Left kidney (tissue), 8 donors: Measurements from ENCODE around the gene SPATS2. TPM values are rescaled to one million over a fixed set of nuclear protein-coding genes. Genes with fewer than 3 reads are reported as not detected.
"Not testable (repeated sequence)": the region's sequence is repeated elsewhere in the genome, so short reads cannot be mapped to it uniquely, and the experiment has no call there.

Experiments used
- DNase-seq: peaks from one replicate; pipeline ENCODE4 v3.0.0-alpha.2; 2013
- long read RNA-seq, 8 donors: transcript quantifications; one replicate each; lab custom pipeline, GENCODE V29; 2026
- polyA plus RNA-seq: library from polyadenylated mRNA; unstranded; fragments of 120-200 nt; gene quantifications from one replicate; pipeline ENCODE4 v1.2.1, GENCODE V29; 2013; ENCODE audit not compliant: insufficient read length

Gene SPATS2
- 60.5 TPM for polyA plus RNA-seq
- long read RNA-seq, donor 1, transcript SPATS2-213 (5 exons, 1,061 nt) = major isoform, 8 of 39 reads
- long read RNA-seq, donor 1, partial matches to known transcripts = 26 of 39 reads
- long read RNA-seq, donor 1, other reads (novel, unspliced or antisense) = 0 of 39 reads
- long read RNA-seq, donor 2, transcript SPATS2-213 (5 exons, 1,061 nt) = major isoform, 5 of 26 reads
- long read RNA-seq, donor 2, partial matches to known transcripts = 14 of 26 reads
- long read RNA-seq, donor 2, other reads (novel, unspliced or antisense) = 0 of 26 reads
- long read RNA-seq, donor 3, partial matches to known transcripts = 5 of 11 reads
- long read RNA-seq, donor 3, other reads (novel, unspliced or antisense) = 0 of 11 reads
- long read RNA-seq, donor 4, partial matches to known transcripts = 0 of 2 reads
- long read RNA-seq, donor 4, other reads (novel, unspliced or antisense) = 0 of 2 reads
- long read RNA-seq, donor 5, transcript SPATS2-213 (5 exons, 1,061 nt) = major isoform, 6 of 91 reads
- long read RNA-seq, donor 5, transcript SPATS2-201 (13 exons, 3,158 nt) = minor isoform, 5 of 91 reads
- long read RNA-seq, donor 5, partial matches to known transcripts = 42 of 91 reads
- long read RNA-seq, donor 5, other reads (novel, unspliced or antisense) = 34 of 91 reads
- long read RNA-seq, donor 6, transcript SPATS2-213 (5 exons, 1,061 nt) = major isoform, 7 of 14 reads
- long read RNA-seq, donor 6, partial matches to known transcripts = 0 of 14 reads
- long read RNA-seq, donor 6, other reads (novel, unspliced or antisense) = 0 of 14 reads
- long read RNA-seq, donor 7, transcript SPATS2-213 (5 exons, 1,061 nt) = major isoform, 6 of 96 reads
- long read RNA-seq, donor 7, transcript SPATS2-205 (3 exons, 564 nt) = major isoform, 6 of 96 reads
- long read RNA-seq, donor 7, partial matches to known transcripts = 44 of 96 reads
- long read RNA-seq, donor 7, other reads (novel, unspliced or antisense) = 37 of 96 reads
- long read RNA-seq, donor 8, partial matches to known transcripts = 0 of 2 reads
- long read RNA-seq, donor 8, other reads (novel, unspliced or antisense) = 0 of 2 reads

DNA sequence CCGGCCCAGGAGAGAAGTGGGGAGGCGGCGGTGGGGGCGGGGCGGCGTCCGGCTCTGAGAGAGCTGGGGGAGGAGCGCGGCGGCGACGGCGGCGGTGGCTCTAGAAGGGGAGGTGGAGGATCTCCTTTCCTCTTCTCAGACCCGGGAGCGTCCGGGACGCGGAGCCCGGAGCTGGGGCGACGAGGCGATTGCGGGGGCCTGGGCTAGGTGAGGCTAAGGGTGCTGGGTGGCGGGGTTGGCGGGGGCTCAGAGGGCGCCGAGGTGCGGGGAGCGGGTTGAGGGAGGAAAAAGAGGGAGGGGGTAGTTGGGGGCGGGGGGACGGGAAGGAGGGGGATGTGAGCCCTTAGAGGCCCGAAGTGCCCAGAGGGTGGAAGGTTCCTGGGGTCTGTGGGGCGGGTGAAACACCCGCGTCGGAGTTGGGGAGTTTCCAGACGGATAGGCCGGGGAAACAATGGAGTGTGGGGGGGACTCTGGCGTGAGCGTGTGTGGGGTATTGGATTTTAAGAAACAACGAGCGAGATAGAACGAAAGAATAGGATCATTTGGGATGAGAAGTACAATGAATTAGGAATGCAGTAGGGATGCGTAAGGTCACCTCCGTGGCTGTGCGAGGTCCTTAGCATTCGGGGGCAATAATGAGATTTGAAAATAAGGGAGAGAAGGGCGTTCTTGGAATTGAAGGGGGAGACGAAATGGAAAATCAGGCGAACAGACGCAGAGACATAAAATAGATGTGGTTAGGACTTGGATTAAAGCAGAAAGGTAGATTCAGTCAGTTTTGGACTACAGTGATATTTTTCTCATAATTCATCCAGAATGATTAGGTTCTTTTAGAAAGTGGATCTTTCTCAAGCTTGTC, at the start of gene SPATS2:
TSS of gene SPATS2 (plus strand) at position 82 of the 859 bp plus-strand sequence. CDS start 93,551 bp downstream, outside the sequence.
- no peak for DNase-seq

DNA sequence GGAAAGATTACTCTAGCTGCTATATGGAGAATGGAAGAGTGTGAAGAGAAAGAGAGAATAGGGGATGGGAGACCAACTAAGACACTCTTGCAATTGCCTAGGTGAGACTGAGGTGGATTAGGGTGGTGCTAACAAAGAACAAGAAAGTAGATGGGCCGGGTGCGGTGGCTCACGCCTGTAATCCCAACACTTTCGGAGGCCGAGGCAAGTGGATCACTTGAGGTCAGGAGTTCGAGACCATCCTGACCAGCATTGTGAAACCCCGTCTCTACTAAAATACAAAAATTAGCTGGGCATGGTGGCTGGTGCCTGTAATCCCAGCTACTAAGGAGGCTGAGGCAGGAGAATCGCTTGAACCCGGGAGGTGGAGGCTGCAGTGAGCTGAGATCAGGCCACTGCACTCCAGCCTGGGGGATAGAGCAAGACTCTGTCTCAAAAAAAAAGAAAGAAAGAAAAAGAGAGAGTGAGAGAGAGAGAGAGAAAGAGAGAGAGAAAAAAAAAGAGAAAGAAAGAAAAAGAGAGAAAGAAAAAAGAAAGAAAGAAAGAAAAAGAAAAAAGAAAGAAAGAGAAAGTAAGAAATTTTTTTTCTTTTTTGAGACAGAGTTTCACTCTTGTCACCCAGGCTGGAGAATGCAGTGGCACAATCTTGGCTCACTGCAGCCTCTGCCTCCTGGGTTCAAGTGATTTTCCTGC, 46.7 kb upstream of the SPATS2 start:
- DNase-seq = not testable (repeated sequence)

DNA sequence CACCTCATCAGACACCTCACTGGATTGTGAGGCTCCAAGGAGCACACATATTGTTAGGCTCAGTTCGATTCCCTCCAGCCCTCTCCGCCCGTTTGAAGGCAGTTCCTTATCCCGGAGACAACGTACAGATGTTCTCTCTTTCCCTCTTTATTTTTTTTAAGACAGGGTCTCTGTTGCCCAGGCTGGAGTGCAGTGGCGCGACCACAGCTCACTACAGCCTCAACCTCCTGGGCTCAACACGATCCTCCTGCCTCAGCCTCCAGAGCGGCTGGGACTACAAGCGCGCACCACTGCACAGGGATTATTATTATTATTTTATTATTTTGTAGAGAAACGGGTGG, 44.9 kb upstream of the SPATS2 start:
- no peak for DNase-seq

DNA sequence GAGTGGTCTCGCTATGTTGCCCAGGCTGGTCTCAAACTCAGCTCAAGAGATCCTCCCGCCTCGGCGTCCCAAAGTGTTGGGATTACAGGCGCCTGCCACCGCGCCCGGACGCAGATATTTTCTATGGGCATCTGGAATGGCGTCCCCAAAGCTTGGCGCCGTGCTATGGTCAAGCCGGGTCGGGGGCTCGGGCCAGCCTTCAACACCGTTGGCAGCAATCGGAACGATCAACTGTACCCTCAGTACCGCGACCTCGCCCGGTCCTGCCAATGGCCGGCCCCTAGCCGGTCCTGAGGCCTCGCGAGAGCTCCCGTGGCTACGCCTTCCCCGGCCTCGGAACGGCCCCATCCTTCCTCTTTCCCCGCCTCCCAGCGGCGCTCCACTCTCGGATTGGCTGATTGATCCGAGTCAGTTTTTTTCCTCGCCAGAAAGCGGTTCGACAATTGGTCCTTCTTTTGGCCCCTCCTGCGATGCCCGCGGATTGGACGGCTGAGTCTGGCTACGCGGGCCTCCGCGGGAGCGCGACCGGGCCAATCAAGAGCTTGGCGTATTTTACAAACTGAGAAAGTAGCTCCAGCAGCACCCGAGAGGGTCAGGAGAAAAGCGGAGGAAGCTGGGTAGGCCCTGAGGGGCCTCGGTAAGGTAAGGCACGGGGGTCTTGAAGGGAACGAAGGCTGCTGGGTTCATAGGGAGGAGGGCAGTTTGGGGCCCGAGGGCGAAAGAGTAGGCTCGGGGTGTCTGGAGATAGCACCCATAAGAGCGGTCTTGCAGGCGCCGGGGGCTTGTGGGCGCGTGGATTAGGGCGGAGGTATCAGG, 44.3 kb upstream of the SPATS2 start, which contains the start of gene TROAP:
TSS of gene TROAP (plus strand) at position 548 of the 816 bp plus-strand sequence. CDS start 354 bp downstream, outside the sequence.
- peak; percentile 99 for DNase-seq

DNA sequence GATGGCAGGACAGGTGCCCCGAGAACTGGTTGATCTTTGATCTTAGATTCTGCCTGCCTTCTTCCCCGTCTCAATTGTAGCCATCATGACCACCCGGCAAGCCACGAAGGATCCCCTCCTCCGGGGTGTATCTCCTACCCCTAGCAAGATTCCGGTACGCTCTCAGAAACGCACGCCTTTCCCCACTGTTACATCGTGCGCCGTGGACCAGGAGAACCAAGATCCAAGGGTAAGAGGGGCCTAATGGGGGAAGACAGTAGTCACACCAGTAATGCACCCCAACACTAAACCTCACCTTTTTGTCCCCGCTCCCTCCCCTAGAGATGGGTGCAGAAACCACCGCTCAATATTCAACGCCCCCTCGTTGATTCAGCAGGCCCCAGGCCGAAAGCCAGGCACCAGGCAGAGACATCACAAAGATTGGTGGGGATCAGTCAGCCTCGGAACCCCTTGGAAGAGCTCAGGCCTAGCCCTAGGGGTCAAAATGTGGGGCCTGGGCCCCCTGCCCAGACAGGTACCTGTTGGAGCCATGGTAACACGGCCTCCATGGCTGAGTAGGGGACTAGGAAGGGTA, 43.7 kb upstream of the SPATS2 start:
- DNase-seq = no peak

DNA sequence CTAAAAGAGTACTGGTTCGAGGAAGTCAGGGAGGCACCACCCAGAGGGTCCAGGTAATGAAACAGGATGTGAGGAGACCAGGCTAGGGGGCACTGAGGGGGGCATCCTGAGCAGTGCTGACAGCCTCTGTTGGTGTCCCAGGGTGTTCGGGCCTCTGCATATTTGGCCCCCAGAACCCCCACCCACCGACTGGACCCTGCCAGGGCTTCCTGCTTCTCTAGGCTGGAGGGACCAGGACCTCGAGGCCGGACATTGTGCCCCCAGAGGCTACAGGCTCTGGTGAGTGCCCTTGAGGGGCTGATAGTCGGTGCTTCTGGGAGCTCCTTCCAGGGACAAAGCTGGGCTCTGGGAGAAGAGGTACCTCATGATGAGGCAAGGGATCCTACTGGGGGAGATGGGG, 41.7 kb upstream of the SPATS2 start:
- DNase-seq = no peak

DNA sequence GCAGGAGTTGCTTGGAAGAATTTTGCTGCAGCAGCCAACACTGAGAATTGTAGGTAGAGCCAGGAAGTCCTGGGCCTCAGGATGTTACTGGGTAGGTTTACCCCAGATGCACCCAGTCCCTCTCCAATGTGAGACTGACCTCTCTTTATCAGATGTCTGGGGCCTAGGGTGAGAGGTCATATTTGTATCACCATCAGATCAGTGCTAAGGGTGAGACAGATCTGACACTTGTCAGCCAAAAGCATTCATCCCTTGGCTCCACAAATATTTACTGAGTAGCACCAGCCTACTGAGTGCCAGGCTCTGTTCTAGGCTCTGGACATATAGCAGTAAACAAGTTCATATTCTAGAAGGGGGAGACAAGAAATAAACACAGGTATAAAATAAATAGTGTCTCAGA, 39.9 kb upstream of the SPATS2 start:
- no peak for DNase-seq

DNA sequence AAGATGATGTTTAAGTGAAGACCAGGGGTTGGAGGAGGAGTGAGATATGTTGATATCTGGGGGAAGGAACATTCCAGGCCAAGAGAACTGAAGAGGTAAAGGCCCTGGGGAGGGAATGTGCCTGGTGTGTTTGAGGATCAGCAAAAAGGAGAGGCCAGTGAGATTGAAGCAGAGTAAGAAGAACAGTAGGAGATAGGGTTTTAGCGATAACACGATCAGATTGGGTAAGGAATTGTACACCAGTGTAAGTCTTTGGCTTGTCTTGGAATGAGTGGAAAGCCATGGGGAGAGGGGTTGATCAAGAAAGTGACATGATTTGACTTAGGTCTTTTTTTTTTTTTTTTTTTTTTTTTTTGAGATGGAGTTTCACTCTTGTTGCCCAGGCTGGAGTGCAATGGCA, 39.4 kb upstream of the SPATS2 start:
- no peak for DNase-seq

DNA sequence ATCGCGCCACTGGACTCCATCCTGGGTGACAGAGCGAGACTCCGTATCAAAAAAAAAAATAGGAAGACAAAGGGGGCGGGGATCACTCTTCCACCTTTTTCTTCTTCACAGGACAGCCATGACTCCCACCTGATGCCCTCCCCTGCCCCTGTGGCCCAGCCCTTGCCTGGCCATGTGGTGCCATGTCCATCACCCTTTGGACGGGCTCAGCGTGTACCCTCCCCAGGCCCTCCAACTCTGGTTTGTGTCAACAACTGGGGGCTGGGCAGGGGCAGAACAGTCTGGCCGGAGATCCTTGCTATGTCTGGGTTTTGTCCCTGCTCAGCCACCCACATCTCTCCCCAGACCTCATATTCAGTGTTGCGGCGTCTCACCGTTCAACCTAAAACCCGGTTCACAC, 38.4 kb upstream of the SPATS2 start:
- no peak for DNase-seq

DNA sequence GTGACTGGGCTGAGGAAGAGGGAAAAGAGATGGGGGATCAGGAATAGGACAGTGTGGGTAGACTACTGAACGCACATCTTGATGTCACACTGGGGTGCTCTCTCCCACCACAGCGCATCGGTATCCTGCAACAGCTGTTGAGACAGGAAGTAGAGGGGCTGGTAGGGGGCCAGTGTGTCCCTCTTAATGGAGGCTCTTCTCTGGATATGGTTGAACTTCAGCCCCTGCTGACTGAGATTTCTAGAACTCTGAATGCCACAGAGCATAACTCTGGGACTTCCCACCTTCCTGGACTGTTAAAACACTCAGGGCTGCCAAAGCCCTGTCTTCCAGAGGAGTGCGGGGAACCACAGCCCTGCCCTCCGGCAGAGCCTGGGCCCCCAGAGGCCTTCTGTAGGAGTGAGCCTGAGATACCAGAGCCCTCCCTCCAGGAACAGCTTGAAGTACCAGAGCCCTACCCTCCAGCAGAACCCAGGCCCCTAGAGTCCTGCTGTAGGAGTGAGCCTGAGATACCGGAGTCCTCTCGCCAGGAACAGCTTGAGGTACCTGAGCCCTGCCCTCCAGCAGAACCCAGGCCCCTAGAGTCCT, 37.1 kb upstream of the SPATS2 start:
- no peak for DNase-seq

DNA sequence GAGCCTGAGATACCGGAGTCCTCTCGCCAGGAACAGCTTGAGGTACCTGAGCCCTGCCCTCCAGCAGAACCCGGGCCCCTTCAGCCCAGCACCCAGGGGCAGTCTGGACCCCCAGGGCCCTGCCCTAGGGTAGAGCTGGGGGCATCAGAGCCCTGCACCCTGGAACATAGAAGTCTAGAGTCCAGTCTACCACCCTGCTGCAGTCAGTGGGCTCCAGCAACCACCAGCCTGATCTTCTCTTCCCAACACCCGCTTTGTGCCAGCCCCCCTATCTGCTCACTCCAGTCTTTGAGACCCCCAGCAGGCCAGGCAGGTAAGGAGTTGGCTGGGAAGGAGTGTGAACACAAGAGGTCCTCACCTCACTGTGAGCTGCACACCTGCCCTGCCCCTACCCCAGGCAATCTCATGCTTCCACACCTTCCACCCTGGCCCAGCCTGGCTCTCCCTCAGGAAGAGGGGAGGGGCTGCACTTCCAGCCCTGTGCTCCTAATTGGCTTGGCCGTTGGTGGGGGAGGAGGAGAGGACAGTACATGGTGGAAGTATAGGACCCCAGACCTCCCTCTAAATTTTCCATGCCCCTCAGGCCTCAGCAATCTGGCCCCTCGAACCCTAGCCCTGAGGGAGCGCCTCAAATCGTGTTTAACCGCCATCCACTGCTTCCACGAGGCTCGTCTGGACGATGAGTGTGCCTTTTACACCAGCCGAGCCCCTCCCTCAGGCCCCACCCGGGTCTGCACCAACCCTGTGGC, 36.5 kb upstream of the SPATS2 start:
- DNase-seq = no peak

DNA sequence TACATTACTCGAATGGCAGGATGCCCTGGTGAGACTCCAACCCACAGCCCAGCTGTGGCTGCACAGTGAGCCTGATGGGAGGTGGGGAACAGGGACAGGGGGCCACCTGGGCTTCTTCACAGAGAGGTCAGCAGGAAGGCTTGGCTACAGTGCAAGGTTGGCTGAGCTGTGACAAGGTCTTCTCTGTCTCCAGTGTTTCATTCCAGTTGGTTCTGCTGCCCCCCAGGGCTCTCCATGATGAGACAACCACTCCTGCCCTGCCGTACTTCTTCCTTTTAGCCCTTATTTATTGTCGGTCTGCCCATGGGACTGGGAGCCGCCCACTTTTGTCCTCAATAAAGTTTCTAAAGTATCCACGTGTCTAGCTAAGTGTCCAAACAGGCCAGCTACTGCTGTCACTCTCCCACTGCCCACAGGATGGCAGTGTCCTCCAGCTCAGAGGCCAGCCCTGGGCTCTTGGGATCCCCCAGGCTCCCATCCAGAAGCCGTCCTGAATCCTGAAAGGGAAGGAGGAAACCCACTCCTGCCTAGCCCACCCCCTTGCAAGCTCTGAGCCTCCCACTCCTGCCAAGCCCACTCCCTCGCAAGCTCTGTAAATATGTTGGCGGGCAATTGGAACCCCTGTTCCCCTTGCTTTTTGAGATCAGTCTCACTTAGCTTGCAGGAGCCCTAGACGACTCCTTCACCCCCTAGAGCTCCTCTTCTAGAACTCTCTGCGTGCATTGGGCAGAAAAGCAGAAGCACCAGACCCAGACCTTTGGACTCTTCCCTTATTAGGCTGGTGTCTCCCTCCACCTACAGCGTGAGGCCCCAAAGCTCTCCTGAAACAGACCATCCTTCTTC, 35.7 kb upstream of the SPATS2 start:
- DNase-seq = peak; percentile 77

DNA sequence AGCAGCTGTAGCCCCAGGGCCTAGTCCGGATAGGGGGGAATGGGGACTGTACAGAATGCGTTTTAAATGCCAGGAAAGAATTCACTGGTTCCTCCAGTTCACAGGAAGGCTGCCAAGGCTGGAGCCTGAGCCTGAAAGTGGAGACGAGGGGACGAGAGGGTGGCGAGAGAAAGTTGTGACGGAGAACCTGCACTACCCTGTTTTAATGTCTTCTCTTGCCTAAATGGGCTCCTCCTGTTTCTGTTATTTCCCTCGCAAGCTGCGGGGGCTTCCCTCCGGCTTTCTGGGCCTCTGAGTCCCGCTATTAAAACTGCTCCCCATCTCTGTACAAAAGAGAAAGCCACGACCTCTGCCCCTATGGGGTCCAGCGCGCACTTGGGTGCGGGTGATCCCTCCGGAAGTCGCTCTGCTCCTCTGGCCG, 34.8 kb upstream of the SPATS2 start:
- DNase-seq = no peak

DNA sequence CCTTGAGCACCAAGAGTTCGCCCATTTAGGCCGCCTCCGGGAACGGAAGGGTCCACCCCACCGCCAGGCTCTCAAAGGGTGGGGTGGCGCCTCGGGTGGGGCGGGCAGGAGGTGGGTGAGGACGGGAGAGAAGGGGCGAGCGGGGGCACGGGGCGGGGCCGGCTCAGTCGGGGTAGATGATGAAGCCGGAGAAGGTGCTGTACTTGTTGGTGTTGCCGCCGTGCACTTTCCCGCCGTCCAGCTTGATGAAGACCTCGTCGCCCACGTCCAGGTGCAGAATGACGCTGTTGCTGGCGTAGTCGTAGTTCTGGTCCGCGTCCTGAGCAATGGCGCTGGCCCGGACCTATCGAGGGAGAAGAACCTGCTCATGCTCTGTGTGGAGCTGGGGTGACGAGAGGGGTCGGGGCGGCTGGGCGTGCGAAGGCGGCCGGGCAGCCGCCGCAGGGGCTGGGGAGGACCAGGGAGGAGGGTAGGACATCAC, 34.3 kb upstream of the SPATS2 start:
- DNase-seq = no peak

DNA sequence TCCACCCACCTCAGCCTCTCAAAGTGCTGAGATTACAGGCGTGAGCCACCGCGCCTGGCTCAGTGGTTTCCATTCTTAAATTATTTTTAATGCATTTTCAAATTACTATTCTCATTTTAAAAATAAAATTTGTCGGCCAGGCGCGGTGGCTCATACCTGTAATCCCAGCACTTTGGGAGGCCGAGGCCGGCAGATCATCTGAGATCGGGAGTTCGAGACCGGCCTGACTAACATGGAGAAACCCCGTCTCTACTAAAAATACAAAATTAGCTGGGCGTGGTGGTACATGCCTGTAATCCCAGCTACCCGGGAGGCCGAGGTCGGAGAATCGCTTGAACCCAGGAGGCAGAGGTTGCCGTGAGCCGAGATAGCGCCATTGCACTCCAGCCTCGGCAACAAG, 33.5 kb upstream of the SPATS2 start:
- DNase-seq = not testable (repeated sequence)

DNA sequence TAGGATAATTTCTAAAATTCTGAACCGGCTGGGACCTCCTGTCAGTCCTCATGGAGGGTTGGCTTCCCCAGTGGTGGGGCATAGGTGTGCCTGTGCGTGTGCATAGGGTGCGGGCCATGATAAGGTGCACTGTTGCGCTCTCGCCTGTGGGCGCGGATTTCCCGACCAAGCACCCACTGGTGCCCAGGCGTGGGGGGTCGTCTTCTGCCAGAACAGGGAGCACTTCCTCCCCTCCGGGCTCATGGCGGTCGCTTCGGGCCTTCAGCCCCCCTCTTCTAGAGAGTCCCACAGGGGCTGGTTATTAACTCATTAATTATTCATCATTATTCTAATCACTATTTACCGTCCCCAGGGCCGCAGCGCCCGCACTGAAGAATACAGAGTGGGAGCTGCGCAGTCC, 33.0 kb upstream of the SPATS2 start:
- DNase-seq = no peak

DNA sequence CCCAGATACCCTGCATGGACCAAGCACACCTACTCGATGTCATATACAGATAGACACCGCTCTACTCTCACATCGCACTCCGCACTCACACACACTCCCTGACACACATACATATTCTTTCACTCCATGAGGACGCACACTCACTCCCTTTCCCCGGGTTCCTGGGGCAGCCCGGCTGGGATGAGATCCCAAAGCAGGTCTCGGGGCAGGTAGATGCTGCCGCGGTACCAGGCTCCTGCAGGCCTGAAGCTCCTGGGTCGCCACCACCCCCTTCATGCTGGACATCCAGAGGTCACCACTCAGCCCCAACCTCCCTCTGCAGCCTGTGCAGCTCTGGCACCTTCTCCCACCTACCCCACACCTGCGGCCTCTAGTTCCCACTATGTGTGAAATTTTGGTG, 32.6 kb upstream of the SPATS2 start:
- DNase-seq = no peak
